HepG2 (cell line): Measurements from ENCODE around the gene GPR179. TPM values are rescaled to one million over a fixed set of nuclear protein-coding genes. Genes with fewer than 3 reads are reported as not detected.
A peak's percentile ranks its signal among the peaks of the same experiment; 100 is the strongest.

Experiments
- ATAC-seq: fragments of 200-7000 bp; cut with Tn5 transposase; 3 replicates; pipeline ENCODE4 v1.9.1; 2020; ENCODE audit warnings: mild to moderate bottlenecking, moderate library complexity
- BruUV-seq: library from RNA; stranded (reverse); fragments of 400-500 nt; replicated peaks from 2 replicates; lab custom pipeline; 2021; lab: Mats Ljungman, UMichigan
- CTCF ChIA-PET: fragments of 300-600 bp; formaldehyde crosslinking; extraction: SDS; loops from one replicate; lab custom pipeline; 2021; ENCODE audit warnings: low total read pairs, inconsistent platforms, low intra/inter-chr PET ratio; lab: Yijun Ruan, JAX
- POLR2A ChIA-PET: fragments of 350-600 bp; sonication (Branson Sonifier 250); formaldehyde crosslinking; loops from one replicate; lab custom pipeline; 2020; ENCODE audit warnings: antibody characterized with exemption, inconsistent platforms; lab: Yijun Ruan, JAX
- DNase-seq: peaks from one replicate; pipeline ENCODE4 v3.0.0-alpha.2; 2015; ENCODE audit warnings: low spot score
- FAIRE-seq: peaks from 3 replicates; lab custom pipeline; 2011; peaks lifted over from hg19 to GRCh38; lab: Jason Lieb, UNC
- H2AFZ ChIP-seq: one replicate; pipeline ENCODE4 v1.6.1; 2011; ENCODE audit warnings: low read length, inconsistent platforms
- H3K27ac ChIP-seq: fragments of 300-600 bp; 3 replicates; pipeline ENCODE4 v1.8.0; 2011; ENCODE audit warnings: mixed run types, mild to moderate bottlenecking, mixed read lengths, low read length, inconsistent platforms; ENCODE audit not compliant: insufficient read depth; ENCODE audit errors: extremely low read length
- H3K27me3 ChIP-seq, 2 experiments: fragments of 200-600 bp in 1 of 2; 2 replicates in 1 of 2; 3 replicates in 1 of 2; pipeline versions ENCODE4 v1.6.0 to v1.8.0; 2011; ENCODE audit warnings: low read length in 2 of 2, mild to moderate bottlenecking in 2 of 2, moderate library complexity in 2 of 2, inconsistent platforms in 1 of 2; ENCODE audit not compliant: insufficient read depth in 2 of 2, control insufficient read depth in 1 of 2
- H3K36me3 ChIP-seq, 2 experiments: fragments of 200-600 bp in 1 of 2; replicated peaks in 1 of 2; 2 replicates in 1 of 2; 3 replicates in 1 of 2; pipeline versions ENCODE4 v1.5.1 to v1.8.0; 2011; ENCODE audit warnings: low read length in 2 of 2, inconsistent platforms in 1 of 2; ENCODE audit not compliant: insufficient read depth in 2 of 2, control insufficient read depth in 1 of 2
- H3K4me1 ChIP-seq: 2 replicates; pipeline ENCODE4 v1.5.1; 2012; ENCODE audit warnings: low read length, inconsistent platforms; ENCODE audit not compliant: insufficient read depth
- H3K4me2 ChIP-seq: 2 replicates; pipeline ENCODE4 v1.6.0; 2011; ENCODE audit warnings: low read depth, low read length, inconsistent platforms
- H3K4me3 ChIP-seq, 3 experiments: fragments of 200-600 bp in 1 of 3; sonication (generic), shearing (Covaris generic) in 1 of 3; replicated peaks in 1 of 3; 2 replicates each; pipeline ENCODE4 v1.5.1; 2011 to 2016; ENCODE audit warnings: low read length in 3 of 3, inconsistent platforms in 2 of 3, low read depth in 2 of 3, mild to moderate bottlenecking in 2 of 3, control low read depth in 1 of 3, mixed read lengths in 1 of 3; ENCODE audit not compliant: insufficient read depth in 1 of 3
- H3K79me2 ChIP-seq: one replicate; pipeline ENCODE4 v1.6.1; 2011; ENCODE audit warnings: low read length, inconsistent platforms; ENCODE audit not compliant: insufficient read depth
- H3K9ac ChIP-seq: 2 replicates; pipeline ENCODE4 v1.6.0; 2011; ENCODE audit warnings: mild to moderate bottlenecking, low read depth, low read length, inconsistent platforms; ENCODE audit not compliant: insufficient read depth
- H3K9me3 ChIP-seq: 2 replicates; pipeline ENCODE4 v1.5.1; 2012; ENCODE audit warnings: mild to moderate bottlenecking, low read length
- H4K20me1 ChIP-seq: 2 replicates; pipeline ENCODE4 v1.6.0; 2011; ENCODE audit warnings: inconsistent platforms, mild to moderate bottlenecking, low read length, moderate library complexity; ENCODE audit not compliant: insufficient read depth
- ADNP ChIP-seq: sonication (generic); formaldehyde crosslinking; IDR thresholded peaks from 2 replicates; pipeline ENCODE4 v1.4.0; 2020; ENCODE audit warnings: missing genetic modification reagents
- E2F2 ChIP-seq: sonication (generic); formaldehyde crosslinking; IDR thresholded peaks from 2 replicates; pipeline ENCODE4 v1.4.0; 2020; ENCODE audit warnings: missing genetic modification reagents, borderline replicate concordance
- GLI4 ChIP-seq: sonication (generic); formaldehyde crosslinking; IDR thresholded peaks from 2 replicates; pipeline ENCODE4 v1.5.1; 2020; ENCODE audit warnings: missing genetic modification reagents, mild to moderate bottlenecking, moderate library complexity, borderline replicate concordance
- HNRNPUL1 ChIP-seq: fragments of 200-400 bp; formaldehyde crosslinking; IDR thresholded peaks from 2 replicates; pipeline ENCODE4 v1.6.1; 2017; ENCODE audit warnings: low read depth, mild to moderate bottlenecking, low read length, moderate library complexity
- MTF1 ChIP-seq: sonication (generic); formaldehyde crosslinking; IDR thresholded peaks from 2 replicates; pipeline ENCODE4 v1.5.0; 2020; ENCODE audit warnings: missing genetic modification reagents
- PAF1 ChIP-seq: IDR thresholded peaks from 2 replicates; pipeline ENCODE4 v1.6.1; 2016; ENCODE audit warnings: missing genetic modification reagents, missing compliant biosample characterization
- POLR2G ChIP-seq: fragments of 200-400 bp; formaldehyde crosslinking; IDR thresholded peaks from 2 replicates; pipeline ENCODE4 v1.6.1; 2018; ENCODE audit warnings: mild to moderate bottlenecking, low read depth, low read length, moderate library complexity
- SSRP1 ChIP-seq: IDR thresholded peaks from 2 replicates; pipeline ENCODE4 v1.6.1; 2016; ENCODE audit warnings: control low read depth
- TCF12 ChIP-seq, 2 experiments: fragments of 450-650 bp in 1 of 2; sonication (generic) in 1 of 2; formaldehyde crosslinking in 1 of 2; IDR thresholded peaks; 2 replicates each; pipeline versions ENCODE4 v1.6.1 to v1.8.0; 2017 to 2022; ENCODE audit warnings: antibody characterized with exemption in 1 of 2, mild to moderate bottlenecking in 1 of 2, missing genetic modification reagents in 1 of 2, moderate library complexity in 1 of 2
- THAP7 ChIP-seq: sonication (generic); formaldehyde crosslinking; IDR thresholded peaks from 2 replicates; pipeline ENCODE4 v1.8.1; 2023; ENCODE audit warnings: mild to moderate bottlenecking, missing genetic modification reagents
- TRAFD1 ChIP-seq: sonication (generic); formaldehyde crosslinking; IDR thresholded peaks from 2 replicates; pipeline ENCODE4 v1.5.1; 2020; ENCODE audit warnings: missing genetic modification reagents, mild to moderate bottlenecking, borderline replicate concordance
- ZBED4 ChIP-seq: sonication (generic); formaldehyde crosslinking; IDR thresholded peaks from 2 replicates; pipeline ENCODE4 v1.4.0; 2020; ENCODE audit warnings: missing genetic modification reagents, borderline replicate concordance
- ZFP1 ChIP-seq: IDR thresholded peaks from 2 replicates; pipeline ENCODE4 v1.6.1; 2016
- ZFP90 ChIP-seq: sonication (generic); formaldehyde crosslinking; IDR thresholded peaks from 2 replicates; pipeline ENCODE4 v1.8.0; 2022; ENCODE audit warnings: missing genetic modification reagents, mild to moderate bottlenecking, inconsistent platforms, borderline replicate concordance
- ZNF484 ChIP-seq: sonication (generic); formaldehyde crosslinking; IDR thresholded peaks from 2 replicates; pipeline ENCODE4 v1.5.1; 2020; ENCODE audit warnings: mild to moderate bottlenecking, low read depth, missing genetic modification reagents, borderline replicate concordance
- ZNF589 ChIP-seq: sonication (generic); formaldehyde crosslinking; conservative IDR thresholded peaks from 2 replicates; pipeline ENCODE4 v1.8.0; 2022; ENCODE audit warnings: mild to moderate bottlenecking, moderate library complexity, missing genetic modification reagents
- ZNF720 ChIP-seq: sonication (generic); formaldehyde crosslinking; IDR thresholded peaks from 2 replicates; pipeline ENCODE4 v1.4.0; 2020; ENCODE audit warnings: missing genetic modification reagents
- ZNF883 ChIP-seq: sonication (generic); formaldehyde crosslinking; IDR thresholded peaks from 2 replicates; pipeline ENCODE4 v1.5.1; 2020; ENCODE audit warnings: mild to moderate bottlenecking, missing genetic modification reagents; ENCODE audit errors: not compliant biosample characterization
- WGBS: methylation state at CpG from one replicate; pipeline ENCODE4 v1.1.6; 2017; ENCODE audit warnings: low lambda C conversion rate; 5-methylcytosine and 5-hydroxymethylcytosine counted together
- in situ Hi-C: cut with HindIII; loops from 2 replicates; pipeline ENCODE4 v1.10.0; 2017; ENCODE audit warnings: low pct_unique_long_range_greater_than_20kb; ENCODE audit not compliant: extremely low pct_ligation_motif_present
- intact Hi-C: fragments of 100-400 bp; cut with micrococcal nuclease; formaldehyde crosslinking; loops from one replicate; pipeline ENCODE4 v1.10.0; 2022; ENCODE audit not compliant: unreplicated experiment
- polyA plus RNA-seq, 8 experiments: library from polyadenylated mRNA; depleted of rRNA in 3 of 8; stranded (reverse) in 7 of 8; unstranded in 1 of 8; fragments of >200 nt; fragmentation: Illumina TruSeq in 4 of 8; extraction: Trizol in 4 of 8; gene quantifications; 2 replicates each; pipeline versions ENCODE4 v1.2.1 to v1.2.3, GENCODE V29; 2011 to 2016; ENCODE audit warnings: low read depth in 4 of 8, missing spikeins in 1 of 8, mixed read lengths in 1 of 8; ENCODE audit not compliant: insufficient read depth in 1 of 8
- total RNA-seq, 5 experiments: library from RNA; depleted of rRNA; stranded (reverse); fragments of >200 nt; fragmentation: Illumina TruSeq; extraction: Trizol; gene quantifications; 2 replicates each; pipeline ENCODE4 v1.2.3, GENCODE V29; 2016; ENCODE audit warnings: low read depth in 1 of 5

GPR179 gene
- total and polyA plus RNA-seq, 2 of the 13 experiments (the other 11 are each of a cell fraction or from before 2014, with no cell fraction given), result 0.03 TPM; not detected in 1

- Histone ChIP-seq H3K9me3 (no peaks in the 10 kb centered on the region), H3K9ac (no peak overlapping the region), H3K4me1 (peaks cover 17% of the 10 kb centered on the region), H3K36me3 (peaks cover 18 to 33% of the 10 kb centered on the region in 2 experiments), H2AFZ (no peak overlapping the region), H3K79me2 (no peaks in the 10 kb centered on the region), H4K20me1 (no peaks in the 10 kb centered on the region), H3K4me2 (no peak overlapping the region), H3K27me3 (peaks cover 1 to 15% of the 10 kb centered on the region in 2 experiments; a peak in 3 of 5 replicates), H3K4me3 (no peak overlapping the region), H3K27ac (no peak overlapping the region)
- FAIRE-seq (no peak), DNase-seq (no peak), ATAC-seq (no peak)
- 95% methylated on average over 2 of the region's 2 CpGs for WGBS
- no TSS peak for BruUV-seq
- POLR2A ChIA-PET, result interaction anchor here (0.5 to 1.8 kb wide), 7 partner anchors 27 to 439 kb away, joined by 3 to 6 read pairs (median 3); partner anchors contain the start of genes MRPL45 and SOCS7
- CTCF ChIA-PET, result no interaction called here
- in situ Hi-C loops, result no loop called here
- intact Hi-C loops, result no loop called here
- no peak for TF ChIP-seq TRAFD1
- no peak for TF ChIP-seq ADNP (CRISPR knock-in tag)
- no peak for TF ChIP-seq ZFP1 (CRISPR knock-in tag)
- no peak for TF ChIP-seq E2F2 (CRISPR knock-in tag)
- TF ChIP-seq ZFP90 (CRISPR knock-in tag), result no peak
- TF ChIP-seq POLR2G, result peak; percentile 12; the same call in 1 of the 2 replicates
- no peak for TF ChIP-seq ZNF589 (CRISPR knock-in tag)
- no peak for TF ChIP-seq ZNF883
- TF ChIP-seq GLI4, result no peak
- TF ChIP-seq ZNF484 (CRISPR knock-in tag), result no peak
- TF ChIP-seq THAP7 (CRISPR knock-in tag), result no peak
- 0 out of 2 replicates have a peak, but pooled peaks have one; percentile 34 for TF ChIP-seq PAF1 (CRISPR knock-in tag)
- TF ChIP-seq ZBED4 (CRISPR knock-in tag), result no peak
- 0 out of 2 replicates have a peak, but pooled peaks have one; percentile 33 for TF ChIP-seq SSRP1
- TF ChIP-seq TCF12 (IDR thresholded peaks at IDR 0.05), result no peak
- TF ChIP-seq TCF12 (CRISPR knock-in tag; IDR thresholded peaks at IDR 0.05), result no peak
- TF ChIP-seq MTF1, result no peak
- no peak for TF ChIP-seq ZNF720 (CRISPR knock-in tag)
- no peak for TF ChIP-seq HNRNPUL1
Measured at GRCh38 chr17:38324772-38325171, 19.0 kb downstream of the GPR179 start.
